Heart left ventricle (tissue), 16 donors: ENCODE data around the gene PAX2. TPM values are rescaled to one million over a fixed set of nuclear protein-coding genes. Genes with fewer than 3 reads are reported as not detected.

Experiments
- ATAC-seq, 4 donors: fragments of 200-7000 bp; cut with Tn5 transposase; one replicate each; pipeline ENCODE4 v1.9.1; 2020 to 2022; ENCODE audit warnings: moderate library complexity in 4 of 4, mild to moderate bottlenecking in 3 of 4, moderate number of reproducible peaks in 1 of 4
- DNase-seq, 5 donors: peaks; one replicate each; pipeline ENCODE4 v3.0.0-alpha.2; 2020
- H3K27ac ChIP-seq, 12 donors: fragments of 200-600 bp; sonication (generic) in 4 of 12; one replicate each; pipeline versions ENCODE4 v1.5.0 to v1.8.0; 2016 to 2022; ENCODE audit warnings: mild to moderate bottlenecking in 2 of 12
- H3K27me3 ChIP-seq, 9 donors: fragments of 200-600 bp; sonication (generic) in 2 of 9; one replicate each; pipeline versions ENCODE4 v1.5.1 to v1.8.0; 2016 to 2022; ENCODE audit warnings: mild to moderate bottlenecking in 3 of 9
- H3K36me3 ChIP-seq, 9 donors: fragments of 200-600 bp; sonication (generic) in 2 of 9; one replicate each; pipeline versions ENCODE4 v1.5.0 to v1.8.0; 2018 to 2022; ENCODE audit warnings: mild to moderate bottlenecking in 2 of 9
- H3K4me1 ChIP-seq, 12 donors: fragments of 200-600 bp; sonication (generic) in 4 of 12; one replicate each; pipeline versions ENCODE4 v1.5.0 to v1.8.0; 2016 to 2022; ENCODE audit warnings: mild to moderate bottlenecking in 3 of 12
- H3K4me3 ChIP-seq, 12 donors: fragments of 200-600 bp; sonication (generic) in 4 of 12; one replicate each; pipeline versions ENCODE4 v1.5.0 to v1.8.0; 2017 to 2022; ENCODE audit warnings: mild to moderate bottlenecking in 9 of 12, moderate library complexity in 4 of 12
- H3K9me3 ChIP-seq, 12 donors: fragments of 200-600 bp; sonication (generic) in 4 of 12; one replicate each; pipeline versions ENCODE4 v1.5.0 to v1.8.0; 2016 to 2022; ENCODE audit warnings: mild to moderate bottlenecking in 1 of 12
- POLR2A ChIP-seq, 2 donors: fragments of 450-650 bp; IDR thresholded peaks; one replicate each; pipeline ENCODE4 v1.6.1; 2017; ENCODE audit warnings: antibody characterized with exemption in 2 of 2, mild to moderate bottlenecking in 2 of 2, moderate library complexity in 2 of 2
- WGBS, 4 donors: extraction: QIAGEN DNeasy Blood & Tissue Kit in 2 of 4; methylation state at CpG; one replicate each; pipeline versions ENCODE4 v1.1.5 to v1.1.7; 2013 to 2018; 5-methylcytosine and 5-hydroxymethylcytosine counted together
- intact Hi-C, 10 donors: fragments of 100-400 bp; cut with DNase I; formaldehyde crosslinking; loops; one replicate each; pipeline versions ENCODE4 v1.11.1 to v1.14.2; 2022
- polyA plus RNA-seq, 2 donors: library from polyadenylated mRNA; stranded (reverse); fragments of 200-250 nt; gene quantifications; one replicate each; pipeline ENCODE4 v1.2.3, GENCODE V29; 2013
- total RNA-seq, 9 donors: library from RNA; depleted of rRNA in 2 of 9; stranded (reverse); fragments of >200 nt in 2 of 9; fragmentation: NEBNext Ultra II Directional in 3 of 9; extraction: Animal tissue kit (Norgen Biotek cat#: 25700) in 3 of 9; gene quantifications; one replicate each; pipeline versions ENCODE4 v1.1.0 to v1.2.4, GENCODE V29; 2016 to 2023
- TF ChIP-seq, protein P1 (sequence below), 12 donors: fragments of 200-600 bp; sonication (generic) in 4 of 12; IDR thresholded peaks; one replicate each; pipeline versions ENCODE4 v1.5.0 to v1.8.0; 2018 to 2022; ENCODE audit warnings: antibody characterized with exemption in 12 of 12, mild to moderate bottlenecking in 5 of 12
- donor health status: ischemic (EF 13 %, LVEDD 7.1; RV severe dilation, severe dysfunction).
- donor health status: healthy with polysubstance abuse.
- donor health status: DM: no; HTN: yes; CAD: no.
- donor health status: DM: no; HTN: no; CAD: no.
- donor health status: ischemic (EF 25% LVEDD 6.9; RV normal size, moderate dysfunction).
- donor health status: ischemic (EF 25% LVEDD 5.7; RV mildly dilated, moderate dysfunction).
- donor health status: healthy.
- donor health status: DM: yes; HTN: yes; CAD: no.
- donor health status: ischemic (EF 35%, LVEDD 5.7; RV mildly dilated, moderate dysfunction).
- donor health status: nonischemic (EF 11% LVEDD 7.7; RV severe dilation, severe dysfunction).
- donor health status: DM: yes; HTN: yes; CAD: no.
- donor health status: PGD.
- donor health status: ischemic (EF 29% LVEDD 5.4; RV normal size, mild dysfunction).
- donor health status: nonischemic (EF 23%, LVEDD 6.1; RV moderate dilation, normal function).

Gene PAX2
- total and polyA plus RNA-seq, 11 donors = not detected

DNA sequence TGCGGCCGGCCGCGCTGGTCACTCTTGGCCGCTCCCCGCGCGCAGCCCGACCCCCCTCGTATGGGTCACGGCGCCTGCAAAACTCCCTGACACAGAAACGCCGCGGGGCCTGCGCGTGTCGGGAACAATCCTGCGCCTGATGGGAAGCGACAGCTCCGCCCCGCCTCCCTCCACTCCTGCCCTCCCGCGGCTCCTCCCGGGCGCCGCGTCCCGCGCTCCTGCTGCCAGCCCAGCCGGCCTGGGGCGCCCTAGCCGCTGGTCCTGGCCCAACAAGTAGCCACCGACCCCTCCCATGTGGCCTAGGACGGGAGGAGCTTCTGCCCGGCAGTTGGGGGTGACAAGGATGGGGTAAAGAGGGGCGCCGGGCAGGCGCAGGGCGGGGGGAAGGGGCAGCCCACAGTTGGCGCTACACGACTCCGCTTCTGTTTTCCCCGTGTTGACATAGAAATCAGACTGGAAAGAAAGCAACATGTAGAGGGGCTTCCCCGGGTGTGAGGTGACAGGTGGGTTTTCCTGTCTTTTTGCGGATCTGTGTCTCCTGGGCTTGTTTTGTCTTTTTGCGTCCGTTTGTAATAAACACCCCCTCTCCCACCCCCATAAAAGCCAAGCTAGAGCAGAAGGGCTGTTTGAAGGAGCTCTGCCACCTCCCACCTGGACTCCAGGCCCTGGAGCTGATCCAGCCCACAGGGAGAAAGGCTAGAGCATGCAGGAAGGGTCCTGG, 35.1 kb upstream of the PAX2 start:
- intact Hi-C loops = no loop called here
- no peaks in the 10 kb centered on the region for H3K9me3 ChIP-seq
- no peaks in the 10 kb centered on the region for H3K36me3 ChIP-seq
- H3K4me1 ChIP-seq = peaks cover 0 to 17% (median 0%) of the 10 kb centered on the region in 12 donors
- H3K4me3 ChIP-seq = peak overlapping the region in 6 of 12 donors; percentile 4 to 33 (median 22)
- WGBS, 4 donors = 1 to 7% (median 4%) methylated on average over 22 to 48 of the region's 48 CpGs
- no peak for TF ChIP-seq POLR2A (IDR thresholded peaks at IDR 0.05)
- TF ChIP-seq, protein P1, sequence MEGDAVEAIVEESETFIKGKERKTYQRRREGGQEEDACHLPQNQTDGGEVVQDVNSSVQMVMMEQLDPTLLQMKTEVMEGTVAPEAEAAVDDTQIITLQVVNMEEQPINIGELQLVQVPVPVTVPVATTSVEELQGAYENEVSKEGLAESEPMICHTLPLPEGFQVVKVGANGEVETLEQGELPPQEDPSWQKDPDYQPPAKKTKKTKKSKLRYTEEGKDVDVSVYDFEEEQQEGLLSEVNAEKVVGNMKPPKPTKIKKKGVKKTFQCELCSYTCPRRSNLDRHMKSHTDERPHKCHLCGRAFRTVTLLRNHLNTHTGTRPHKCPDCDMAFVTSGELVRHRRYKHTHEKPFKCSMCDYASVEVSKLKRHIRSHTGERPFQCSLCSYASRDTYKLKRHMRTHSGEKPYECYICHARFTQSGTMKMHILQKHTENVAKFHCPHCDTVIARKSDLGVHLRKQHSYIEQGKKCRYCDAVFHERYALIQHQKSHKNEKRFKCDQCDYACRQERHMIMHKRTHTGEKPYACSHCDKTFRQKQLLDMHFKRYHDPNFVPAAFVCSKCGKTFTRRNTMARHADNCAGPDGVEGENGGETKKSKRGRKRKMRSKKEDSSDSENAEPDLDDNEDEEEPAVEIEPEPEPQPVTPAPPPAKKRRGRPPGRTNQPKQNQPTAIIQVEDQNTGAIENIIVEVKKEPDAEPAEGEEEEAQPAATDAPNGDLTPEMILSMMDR (IDR thresholded peaks at IDR 0.05) = no peak
- no peak overlapping the region for H3K27ac ChIP-seq
- DNase-seq = no peak
- peak in 1 of 4 donors; percentile 21 for ATAC-seq
- H3K27me3 ChIP-seq = peaks cover 40 to 89% (median 79%) of the 10 kb centered on the region in 9 donors

DNA sequence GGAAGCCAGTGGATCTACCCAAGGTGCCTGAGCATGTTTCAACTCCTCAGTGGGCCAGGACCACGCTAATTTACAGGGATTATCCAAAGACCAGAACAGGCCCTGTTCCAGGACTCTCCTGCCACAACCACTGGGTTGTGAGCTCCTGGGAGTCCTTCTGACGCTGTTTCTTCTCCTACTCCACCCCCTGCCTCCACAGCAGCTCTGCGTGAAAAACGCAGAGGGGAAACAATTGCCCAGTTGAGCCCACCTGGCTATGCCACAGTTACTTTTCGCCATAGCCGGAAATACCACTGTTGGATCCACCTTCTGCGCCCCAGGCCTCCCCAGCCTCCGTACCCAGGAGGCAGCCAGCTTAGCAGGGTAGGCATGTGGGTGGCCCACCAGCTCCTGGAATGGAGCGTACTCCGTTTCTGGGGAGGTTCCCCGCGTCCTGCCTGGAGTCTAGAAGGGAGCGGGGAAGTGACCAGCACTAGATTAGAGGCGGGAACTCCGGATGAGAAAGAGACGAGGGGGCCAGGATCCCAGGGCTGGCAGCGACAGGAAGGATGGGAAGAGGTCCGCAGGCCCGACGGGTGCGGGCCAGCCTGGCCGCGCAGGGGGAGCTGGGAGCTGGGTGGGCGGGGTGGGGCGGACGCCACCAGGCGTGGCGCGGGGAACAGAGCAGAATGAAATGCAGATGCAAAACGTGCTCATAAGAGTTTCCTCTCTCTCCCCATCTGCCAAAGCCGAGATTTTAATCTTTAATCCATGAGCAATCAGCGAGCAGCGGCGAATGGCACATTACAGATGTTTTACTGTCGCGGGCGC, 32.1 kb upstream of the PAX2 start:
- Histone ChIP-seq H3K4me3 (peak overlapping the region in 7 of 12 donors; percentile 5 to 33 (median 12)), H3K9me3 (no peaks in the 10 kb centered on the region), H3K36me3 (no peaks in the 10 kb centered on the region), H3K27me3 (peaks cover 52 to 100% (median 83%) of the 10 kb centered on the region in 9 donors), H3K27ac (no peak overlapping the region), H3K4me1 (peaks cover 0 to 25% (median 0%) of the 10 kb centered on the region in 12 donors)
- TF ChIP-seq, protein P1 (IDR thresholded peaks at IDR 0.05) = no peak
- TF ChIP-seq POLR2A (IDR thresholded peaks at IDR 0.05) = no peak
- WGBS, 4 donors = 5 to 9% (median 7%) methylated on average over 26 to 37 of the region's 37 CpGs
- ATAC-seq (no peak), DNase-seq (no peak)
- intact Hi-C loops = no loop called here

DNA sequence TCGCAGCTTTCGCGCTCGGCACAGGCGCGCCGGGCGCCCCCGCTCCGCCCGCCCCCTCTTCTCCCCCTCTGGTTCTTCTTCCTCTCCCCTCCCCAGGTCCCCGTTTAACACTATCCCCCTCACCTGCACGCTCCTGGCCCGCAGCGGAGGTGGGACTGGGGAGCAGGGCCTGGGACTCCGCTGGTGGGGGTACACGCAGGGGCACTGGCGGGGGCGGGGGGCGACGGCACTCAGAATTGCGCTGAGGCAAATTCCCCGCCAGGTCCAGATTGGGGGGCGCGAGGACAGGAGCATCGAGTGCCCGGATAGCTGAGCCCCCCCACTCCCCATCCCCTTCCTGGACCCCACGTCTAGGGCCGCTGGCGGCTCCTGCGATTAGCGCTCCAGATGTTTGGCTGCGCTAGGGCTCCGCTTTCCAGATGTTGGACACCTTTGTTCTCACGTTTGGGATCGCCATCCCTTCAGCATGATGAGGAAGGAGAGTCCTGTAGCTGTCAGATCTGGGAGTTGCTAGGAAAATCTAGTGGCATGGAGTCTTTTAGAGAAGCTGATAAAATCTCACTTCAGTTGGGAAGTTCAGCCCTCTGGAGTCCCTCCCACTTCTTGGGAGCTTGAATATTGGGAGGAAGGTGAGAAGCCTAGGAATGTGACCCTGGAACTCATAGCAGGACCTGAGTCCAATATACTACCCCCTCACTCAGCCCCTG, 31.4 kb upstream of the PAX2 start:
- TF ChIP-seq, protein P1 (IDR thresholded peaks at IDR 0.05) = no peak
- no peaks in the 10 kb centered on the region for H3K9me3 ChIP-seq
- 1 to 6% (median 3%) methylated on average over 23 to 36 of the region's 36 CpGs for WGBS, 4 donors
- no peak for ATAC-seq
- intact Hi-C loops = no loop called here
- no peak for DNase-seq
- H3K4me3 ChIP-seq = peak overlapping the region in 7 of 12 donors; percentile 5 to 33 (median 12)
- peaks cover 55 to 100% (median 86%) of the 10 kb centered on the region in 9 donors for H3K27me3 ChIP-seq
- H3K36me3 ChIP-seq = no peaks in the 10 kb centered on the region
- no peak overlapping the region for H3K27ac ChIP-seq
- peaks cover 0 to 25% (median 0%) of the 10 kb centered on the region in 12 donors for H3K4me1 ChIP-seq
